ENCODE measurements around the gene SLBP. TPM values are rescaled to one million over a fixed set of nuclear protein-coding genes. Genes with fewer than 3 reads are reported as not detected.

Gene SLBP
- polyA plus RNA-seq, 1 experiment: 36.9 TPM

DNA sequence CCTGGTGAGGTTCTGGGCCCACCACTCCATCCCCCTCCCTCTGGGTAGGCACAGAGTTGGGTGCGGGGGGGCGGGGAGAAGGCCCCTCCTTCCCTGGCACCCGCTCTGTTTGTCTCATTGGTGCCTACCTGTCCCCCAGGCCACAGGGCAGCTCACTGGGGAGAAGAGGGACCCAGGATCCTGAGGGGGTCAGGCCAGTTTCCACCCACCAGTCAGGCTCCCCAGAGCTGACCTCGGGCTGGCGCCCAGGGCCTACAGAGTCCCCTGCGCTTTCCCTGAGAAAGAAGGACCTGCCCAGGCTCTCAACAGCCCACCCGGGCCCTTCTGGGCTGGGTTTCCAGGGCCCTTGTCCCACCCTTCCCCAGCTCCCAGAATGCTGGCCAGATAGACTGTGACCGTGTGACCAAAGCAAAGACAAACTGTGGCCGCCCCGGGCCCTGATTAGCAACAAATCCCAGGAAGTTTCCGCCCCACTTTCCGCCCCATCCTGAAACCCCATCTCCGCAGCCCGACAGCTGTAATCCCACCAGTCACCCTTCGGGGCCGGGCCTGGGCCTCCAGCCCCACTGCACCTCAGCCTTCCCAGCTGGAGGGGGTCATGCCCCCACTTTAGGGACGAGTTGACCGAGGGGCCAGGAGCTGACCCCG is 47.2 kb upstream of the SLBP start:
- ChIA-PET POLR2A (no interaction called here), CTCF (interaction anchor here (0.6 to 1.7 kb wide), 4 partner anchors 12 to 141 kb away, joined by 3 to 11 read pairs (median 5); no protein-coding TSS in a partner anchor)
- Histone ChIP-seq H3K36me3 (ENCODE audit: control insufficient read depth, insufficient read depth, low read length) (no peaks in the 10 kb centered on the region), H3K27me3 (ENCODE audit: control insufficient read depth, insufficient read depth, low read length) (no peaks in the 10 kb centered on the region), H3K4me3 (ENCODE audit: low read depth, low read length) (no peak overlapping the region)
- no peak for DNase-seq (ENCODE audit: low read depth)
- TF ChIP-seq, protein P1, sequence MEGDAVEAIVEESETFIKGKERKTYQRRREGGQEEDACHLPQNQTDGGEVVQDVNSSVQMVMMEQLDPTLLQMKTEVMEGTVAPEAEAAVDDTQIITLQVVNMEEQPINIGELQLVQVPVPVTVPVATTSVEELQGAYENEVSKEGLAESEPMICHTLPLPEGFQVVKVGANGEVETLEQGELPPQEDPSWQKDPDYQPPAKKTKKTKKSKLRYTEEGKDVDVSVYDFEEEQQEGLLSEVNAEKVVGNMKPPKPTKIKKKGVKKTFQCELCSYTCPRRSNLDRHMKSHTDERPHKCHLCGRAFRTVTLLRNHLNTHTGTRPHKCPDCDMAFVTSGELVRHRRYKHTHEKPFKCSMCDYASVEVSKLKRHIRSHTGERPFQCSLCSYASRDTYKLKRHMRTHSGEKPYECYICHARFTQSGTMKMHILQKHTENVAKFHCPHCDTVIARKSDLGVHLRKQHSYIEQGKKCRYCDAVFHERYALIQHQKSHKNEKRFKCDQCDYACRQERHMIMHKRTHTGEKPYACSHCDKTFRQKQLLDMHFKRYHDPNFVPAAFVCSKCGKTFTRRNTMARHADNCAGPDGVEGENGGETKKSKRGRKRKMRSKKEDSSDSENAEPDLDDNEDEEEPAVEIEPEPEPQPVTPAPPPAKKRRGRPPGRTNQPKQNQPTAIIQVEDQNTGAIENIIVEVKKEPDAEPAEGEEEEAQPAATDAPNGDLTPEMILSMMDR (IDR thresholded peaks at IDR 0.05; ENCODE audit: insufficient read depth, low read depth, low read length): no peak

DNA sequence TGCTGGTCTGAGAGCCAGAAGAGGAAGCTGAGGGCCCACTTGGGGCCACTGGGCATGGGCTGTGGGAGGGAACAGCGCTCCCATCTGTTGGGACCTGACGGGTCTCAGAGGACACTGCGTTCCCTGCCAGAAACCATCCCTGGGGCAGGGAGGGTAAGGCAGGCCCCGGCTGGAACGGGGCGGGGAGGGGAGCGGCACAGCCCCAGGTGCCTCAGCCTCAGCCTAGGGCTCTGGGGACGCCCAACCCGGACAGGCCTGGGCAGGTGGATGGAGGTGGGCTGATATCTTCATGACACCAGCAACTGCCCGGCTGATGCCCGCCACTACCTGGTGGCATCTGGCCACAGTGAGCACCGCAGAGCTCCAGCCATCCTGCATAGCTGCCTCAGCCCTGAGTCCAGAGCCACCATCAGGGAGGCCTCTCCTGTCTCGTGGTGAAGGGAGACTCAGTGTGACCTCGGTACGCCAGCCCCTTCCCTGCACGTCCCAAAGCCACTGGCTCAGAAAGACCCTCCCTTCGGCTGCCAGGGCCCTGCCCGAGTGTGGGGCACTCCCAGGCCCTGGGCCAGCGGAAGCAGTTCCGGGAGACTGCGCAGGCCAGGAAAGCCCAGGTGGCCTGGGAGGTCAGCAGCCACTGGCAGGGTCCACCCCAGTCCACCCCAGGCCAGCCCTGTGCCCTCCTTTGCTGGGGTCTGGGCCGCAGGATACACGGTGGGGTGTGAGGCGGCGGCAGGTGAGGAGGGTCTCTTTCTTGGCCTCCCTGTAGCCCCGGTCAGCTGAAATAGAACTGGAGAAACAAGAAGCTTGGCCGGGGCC is 46.4 kb upstream of the SLBP start:
- no peak for DNase-seq (ENCODE audit: low read depth)
- Histone ChIP-seq H3K4me3 (ENCODE audit: low read depth, low read length) (no peak overlapping the region), H3K36me3 (ENCODE audit: control insufficient read depth, insufficient read depth, low read length) (no peaks in the 10 kb centered on the region), H3K27me3 (ENCODE audit: control insufficient read depth, insufficient read depth, low read length) (no peaks in the 10 kb centered on the region)
- TF ChIP-seq, protein P1 (IDR thresholded peaks at IDR 0.05; ENCODE audit: insufficient read depth, low read depth, low read length): no peak
- ChIA-PET POLR2A (no interaction called here), CTCF (interaction anchor here (0.6 to 1.0 kb wide), 3 partner anchors 9 to 141 kb away, joined by 3 read pairs; no protein-coding TSS in a partner anchor)

DNA sequence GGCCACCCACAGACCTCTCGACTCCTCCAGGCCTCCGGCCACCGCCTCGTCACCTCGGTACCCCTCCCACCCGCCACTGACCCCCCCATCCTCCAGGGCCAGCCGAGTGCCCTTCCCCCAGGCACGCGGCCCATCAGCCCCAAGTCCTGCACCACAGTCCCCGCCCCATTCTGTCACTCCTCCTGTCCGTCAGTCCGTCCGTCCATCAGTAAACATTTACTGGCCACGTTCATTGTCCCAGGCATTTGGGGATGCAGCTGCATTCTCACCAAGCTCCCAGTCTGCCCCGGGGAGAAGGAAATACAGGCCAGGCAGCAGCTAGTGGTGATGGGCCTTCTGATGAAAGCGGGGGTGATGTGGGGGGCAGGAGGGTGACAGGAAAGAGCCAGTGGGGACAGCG is 45.7 kb upstream of the SLBP start:
- TF ChIP-seq, protein P1 (IDR thresholded peaks at IDR 0.05; ENCODE audit: insufficient read depth, low read depth, low read length): no peak
- H3K36me3 ChIP-seq (ENCODE audit: control insufficient read depth, insufficient read depth, low read length): no peaks in the 10 kb centered on the region
- no peak overlapping the region for H3K4me3 ChIP-seq (ENCODE audit: low read depth, low read length)
- ChIA-PET CTCF (interaction anchor here (0.6 kb wide), 2 partner anchors 10 to 17 kb away, joined by 3 read pairs; no protein-coding TSS in a partner anchor), POLR2A (no interaction called here)
- DNase-seq (ENCODE audit: low read depth): no peak
- no peaks in the 10 kb centered on the region for H3K27me3 ChIP-seq (ENCODE audit: control insufficient read depth, insufficient read depth, low read length)

DNA sequence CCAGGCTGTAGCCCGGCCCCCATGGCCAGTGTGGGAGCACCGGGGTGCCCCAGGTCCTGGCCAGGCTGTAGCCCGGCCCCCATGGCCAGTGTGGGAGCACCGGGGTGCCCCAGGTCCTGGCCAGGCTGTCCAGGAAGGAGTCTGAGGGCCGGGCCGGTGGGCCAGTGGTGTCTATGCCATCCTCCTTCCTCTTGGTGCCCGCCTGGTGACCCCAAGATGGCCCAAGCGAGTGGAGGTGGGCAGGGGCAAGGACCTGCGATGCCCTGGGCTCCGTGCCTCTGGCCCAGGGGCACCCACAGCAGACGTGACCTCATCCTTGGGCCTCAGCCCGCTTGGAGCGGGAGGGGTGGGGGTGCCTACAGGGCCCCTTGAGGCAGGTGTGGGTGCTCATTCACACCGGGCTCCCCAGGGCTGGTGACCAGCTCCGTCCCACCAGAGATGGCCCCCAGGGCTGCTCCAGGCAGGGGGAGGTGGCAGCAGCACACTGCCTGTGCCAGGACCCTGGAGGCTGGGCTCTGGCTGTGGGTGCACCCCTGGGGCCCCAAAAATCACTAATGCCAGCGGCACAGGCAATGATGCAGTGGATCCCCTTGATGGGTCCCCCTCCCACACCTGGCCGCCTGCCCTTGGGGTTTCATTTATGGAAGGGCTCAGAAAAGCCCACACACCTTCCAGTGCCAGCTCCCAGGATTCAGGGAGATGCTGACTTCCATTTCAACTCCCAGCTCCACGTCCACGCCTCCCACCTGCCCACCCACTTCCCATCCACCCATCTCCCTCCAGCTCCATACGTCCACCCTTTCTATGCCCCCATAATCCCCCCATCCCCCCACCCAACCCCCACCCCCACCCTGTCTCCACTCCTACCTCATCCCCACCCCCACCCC is 45.0 kb upstream of the SLBP start:
- TF ChIP-seq, protein P1 (IDR thresholded peaks at IDR 0.05; ENCODE audit: insufficient read depth, low read depth, low read length): no peak
- Histone ChIP-seq H3K27me3 (ENCODE audit: control insufficient read depth, insufficient read depth, low read length) (no peaks in the 10 kb centered on the region), H3K4me3 (ENCODE audit: low read depth, low read length) (no peak overlapping the region), H3K36me3 (ENCODE audit: control insufficient read depth, insufficient read depth, low read length) (no peaks in the 10 kb centered on the region)
- ChIA-PET POLR2A (no interaction called here), CTCF (interaction anchor here (0.6 kb wide), 1 partner anchor 16 kb away, joined by 3 read pairs; no protein-coding TSS in a partner anchor)
- no peak for DNase-seq (ENCODE audit: low read depth)
